ENCODE measurements around the gene ZNF549. TPM values are rescaled to one million over a fixed set of nuclear protein-coding genes. Genes with fewer than 3 reads are reported as not detected.

The ZNF549 gene
- 4.6 and 6.8 TPM in 2 replicates for total RNA-seq

DNA sequence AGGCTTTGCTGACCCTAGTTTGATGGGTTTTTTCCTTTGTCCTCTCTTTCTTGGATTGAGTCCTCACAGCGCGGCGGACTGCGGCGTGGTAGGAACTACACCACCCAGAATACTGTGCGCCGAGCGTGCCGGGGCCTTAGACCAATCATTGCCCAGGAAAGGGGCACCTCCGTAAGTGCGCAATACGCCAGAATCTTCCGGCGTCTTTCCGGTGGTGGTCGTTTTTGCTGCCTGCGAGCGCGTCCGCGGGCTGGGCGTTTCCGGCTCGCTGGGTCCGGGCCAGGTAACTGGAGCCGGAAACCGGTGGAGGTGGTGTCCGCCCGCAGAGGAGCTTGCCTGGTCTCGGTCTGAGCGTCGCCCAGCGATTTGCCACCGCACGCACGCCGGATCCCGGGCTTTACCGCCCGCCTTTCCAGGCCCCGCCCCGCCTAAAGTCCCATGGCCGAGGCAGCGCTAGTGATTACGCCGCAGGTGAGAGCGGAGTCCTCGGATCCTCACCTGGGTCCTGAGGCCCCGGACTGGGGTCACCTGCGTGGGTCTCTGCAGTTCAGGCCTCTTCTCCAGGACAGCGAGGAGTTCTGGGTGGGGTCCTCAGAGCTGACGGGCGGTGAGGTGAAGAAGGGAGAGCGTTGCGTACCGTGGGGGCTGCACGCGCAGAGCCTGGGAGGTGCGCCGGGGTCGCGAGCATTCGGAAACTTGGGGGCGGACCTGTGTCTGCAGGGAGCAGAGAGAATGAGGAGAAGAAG, at the start of gene ZNF549:
TSS of gene ZNF549 (plus strand) at position 221 of the 746 bp plus-strand sequence. CDS start at position 439, 218 bp downstream.

DNA sequence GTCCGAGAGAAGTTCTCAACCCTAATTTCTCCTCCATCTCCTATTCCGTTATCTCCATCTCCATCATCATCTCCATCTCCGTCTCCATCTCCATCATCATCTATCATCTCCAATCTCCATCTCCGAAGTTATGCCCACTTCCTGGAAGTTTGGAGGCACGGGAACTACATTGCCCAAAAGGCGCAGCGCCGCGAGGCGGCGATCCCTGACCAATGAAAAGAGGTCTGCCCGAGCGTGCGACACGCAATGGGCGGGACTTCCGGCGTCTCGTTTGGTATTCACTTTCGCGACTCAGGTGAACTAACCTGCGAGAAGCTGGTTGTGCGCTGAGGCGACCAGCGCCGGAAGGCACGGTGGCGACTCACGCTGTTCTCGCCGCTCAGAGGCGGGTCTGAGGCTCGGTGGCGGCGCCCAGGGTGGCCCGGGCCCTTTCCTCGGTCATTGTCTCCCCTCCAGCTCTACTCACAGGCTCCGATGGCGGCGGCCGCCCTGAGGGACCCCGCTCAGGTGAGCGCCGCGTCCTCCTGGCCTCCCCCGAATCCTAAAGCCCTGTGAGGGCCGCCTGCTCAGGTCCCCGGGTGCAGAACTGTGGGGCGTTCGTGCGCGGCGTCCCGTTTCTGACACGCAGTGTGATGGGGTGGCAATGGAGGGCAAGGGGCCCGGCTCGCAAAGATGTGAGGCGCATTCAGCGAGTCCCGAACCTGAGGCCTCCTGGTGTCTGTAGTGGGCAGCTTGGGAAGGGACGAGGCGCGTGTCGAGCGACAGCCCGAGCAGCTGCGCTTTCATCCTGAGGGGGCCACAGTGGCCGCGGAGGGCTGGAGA, 39.5 kb upstream of the ZNF549 start, which contains the start of gene ZNF419:
TSS of gene ZNF419 (plus strand) at position 274 of the 822 bp plus-strand sequence. CDS start at position 475, 201 bp downstream.

DNA sequence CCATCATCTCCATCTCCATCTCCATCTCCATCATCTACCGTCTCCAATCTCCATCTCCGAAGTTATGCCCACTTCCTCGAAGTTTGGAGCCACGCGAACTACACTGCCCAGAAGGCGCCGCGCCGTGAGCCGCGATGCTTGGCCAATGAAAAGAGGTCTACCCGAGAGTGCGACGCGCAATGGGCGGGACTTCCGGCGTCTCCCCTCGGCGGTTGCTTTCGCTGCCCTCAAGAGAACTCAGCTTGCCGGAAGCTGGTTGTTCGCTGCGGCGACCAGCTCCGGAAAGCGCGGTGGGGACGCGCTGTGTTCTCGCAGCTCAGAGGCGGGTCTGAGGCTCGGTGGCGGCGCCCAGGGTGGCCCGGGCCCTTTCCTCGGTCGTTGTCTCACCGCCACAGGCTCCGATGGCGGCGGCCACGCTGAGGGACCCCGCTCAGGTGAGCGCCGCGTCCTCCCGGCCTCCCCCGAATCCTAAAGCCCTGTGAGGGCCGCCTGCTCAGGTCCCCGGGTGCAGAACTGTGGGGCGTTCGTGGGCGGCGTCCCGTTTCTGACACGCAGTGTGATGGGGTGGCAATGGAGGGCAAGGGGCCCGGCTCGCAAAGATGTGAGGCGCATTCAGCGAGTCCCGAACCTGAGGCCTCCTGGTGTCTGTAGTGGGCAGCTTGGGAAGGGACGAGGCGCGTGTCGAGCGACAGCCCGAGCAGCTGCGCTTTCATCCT, 27.3 kb upstream of the ZNF549 start, which contains the start of gene ZNF773:
TSS of gene ZNF773 (plus strand) at position 259 of the 716 bp plus-strand sequence. CDS start at position 402, 143 bp downstream.

DNA sequence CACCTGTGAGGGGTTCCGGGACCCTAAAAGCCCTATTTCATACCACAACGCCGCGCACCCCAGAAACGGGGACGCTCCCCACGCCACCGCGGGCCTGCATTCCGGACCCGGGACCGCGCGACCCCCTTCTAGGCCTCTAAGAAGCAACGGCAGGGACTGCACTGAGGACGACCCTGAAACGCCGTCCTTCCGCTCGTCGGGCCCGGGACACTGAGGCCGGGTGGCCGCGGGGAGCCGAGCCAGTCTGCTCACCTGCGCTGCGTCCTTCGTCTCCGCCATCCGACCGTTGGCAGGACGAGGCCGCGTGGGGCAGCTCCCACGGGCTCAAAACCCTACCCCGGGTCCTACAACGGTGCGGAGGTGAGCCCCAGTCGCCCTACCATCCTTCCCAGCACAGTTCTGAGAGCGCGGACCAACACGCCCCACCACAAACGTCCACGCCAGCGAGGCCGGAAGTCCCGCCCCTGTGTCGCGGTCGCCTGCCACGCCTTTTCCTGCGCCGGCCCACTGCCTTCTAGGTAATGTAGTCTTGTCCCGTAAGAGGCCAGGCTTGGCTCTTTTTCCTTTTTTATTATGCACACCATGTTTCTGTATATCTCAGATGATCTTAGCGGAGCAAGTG, 32.4 kb downstream of the ZNF549 start, which contains the start of gene ZNF550:
TSS of gene ZNF550 (minus strand) at position 460 of the 622 bp plus-strand sequence. CDS start at position 279, 181 bp downstream.

DNA sequence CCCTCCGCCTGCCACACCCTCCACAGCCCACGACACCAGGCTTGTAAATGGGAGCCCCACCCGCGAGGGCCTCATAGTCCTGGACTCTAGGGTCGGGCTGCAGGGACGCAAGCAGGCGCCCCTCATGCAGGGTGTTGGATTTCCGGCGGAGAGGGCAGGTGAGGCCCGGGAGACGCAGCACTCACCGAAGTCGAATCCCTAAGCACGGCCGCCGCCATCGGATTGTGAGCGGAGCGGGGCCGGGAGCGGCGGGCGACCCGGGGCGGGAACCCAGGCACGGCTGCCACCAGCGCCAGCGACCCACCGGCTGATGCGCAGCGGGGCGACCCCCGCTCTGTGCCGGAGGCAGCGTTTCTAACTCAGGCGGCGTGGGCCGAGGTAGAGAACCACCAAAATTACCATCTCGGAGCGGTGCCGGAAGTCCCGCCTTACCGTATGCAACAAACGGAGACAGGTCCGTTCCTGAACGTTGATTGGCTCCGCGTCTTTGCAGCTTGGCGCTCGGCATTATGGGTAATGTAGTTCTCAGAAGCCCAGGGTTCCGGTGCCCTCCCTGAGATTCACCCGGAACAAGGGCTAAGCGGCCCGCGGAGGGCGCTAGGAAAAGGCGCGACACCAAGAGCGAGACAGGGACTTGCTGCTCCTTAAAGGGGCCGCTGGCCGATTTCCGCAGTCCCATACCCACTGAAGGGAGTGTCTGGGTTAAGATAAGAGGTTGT, 51.5 kb downstream of the ZNF549 start, which contains the start of gene ZNF416:
TSS of gene ZNF416 (minus strand) at position 425 of the 719 bp plus-strand sequence. CDS start at position 218, 207 bp downstream.

DNA sequence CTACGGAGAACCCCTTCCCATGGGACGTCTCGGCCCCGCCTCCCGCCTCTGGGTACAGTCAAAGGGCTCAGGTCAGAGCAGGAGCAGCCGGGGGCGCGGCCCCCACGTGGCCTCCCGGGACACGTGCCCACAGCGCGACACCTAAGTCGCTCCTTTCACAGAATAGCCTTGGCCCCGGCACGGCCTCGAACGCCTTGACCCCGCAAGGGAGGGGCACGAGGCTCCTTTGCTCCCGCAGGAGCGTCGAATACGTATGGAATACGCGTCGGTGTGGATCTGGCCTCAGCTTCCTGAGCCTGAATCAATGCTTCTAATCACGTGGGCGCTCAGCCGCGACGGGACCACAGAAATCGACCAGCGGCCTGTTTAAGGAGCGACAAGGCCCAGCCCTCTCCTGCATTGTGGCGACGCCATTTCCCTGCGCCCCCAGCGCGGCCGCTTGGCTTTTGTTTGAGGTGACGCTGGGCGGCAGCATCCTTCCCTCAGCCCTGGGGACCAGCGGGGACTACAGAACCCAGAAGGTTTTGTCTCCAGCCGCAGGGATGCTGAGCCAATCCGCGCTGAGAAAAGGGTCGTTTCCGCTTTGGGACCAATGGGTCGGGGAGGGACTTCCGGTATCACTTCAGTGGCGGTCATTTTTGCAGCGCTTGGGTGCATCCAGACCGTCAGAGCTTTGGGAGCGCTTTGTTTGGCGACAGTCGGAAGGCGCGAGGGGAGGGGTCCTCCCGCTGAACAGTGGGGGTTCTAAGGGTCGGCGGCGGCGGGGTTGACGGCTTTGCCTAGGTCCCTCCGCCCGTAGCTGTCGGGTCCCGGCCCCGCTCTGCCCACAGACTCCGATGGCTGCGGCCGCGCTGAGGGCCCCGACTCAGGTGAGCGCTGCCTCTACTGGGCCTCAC, 56.6 kb downstream of the ZNF549 start, which contains the start of gene ZIK1:
TSS of gene ZIK1 (plus strand) at position 625 of the 896 bp plus-strand sequence. CDS start at position 837, 212 bp downstream.

DNA sequence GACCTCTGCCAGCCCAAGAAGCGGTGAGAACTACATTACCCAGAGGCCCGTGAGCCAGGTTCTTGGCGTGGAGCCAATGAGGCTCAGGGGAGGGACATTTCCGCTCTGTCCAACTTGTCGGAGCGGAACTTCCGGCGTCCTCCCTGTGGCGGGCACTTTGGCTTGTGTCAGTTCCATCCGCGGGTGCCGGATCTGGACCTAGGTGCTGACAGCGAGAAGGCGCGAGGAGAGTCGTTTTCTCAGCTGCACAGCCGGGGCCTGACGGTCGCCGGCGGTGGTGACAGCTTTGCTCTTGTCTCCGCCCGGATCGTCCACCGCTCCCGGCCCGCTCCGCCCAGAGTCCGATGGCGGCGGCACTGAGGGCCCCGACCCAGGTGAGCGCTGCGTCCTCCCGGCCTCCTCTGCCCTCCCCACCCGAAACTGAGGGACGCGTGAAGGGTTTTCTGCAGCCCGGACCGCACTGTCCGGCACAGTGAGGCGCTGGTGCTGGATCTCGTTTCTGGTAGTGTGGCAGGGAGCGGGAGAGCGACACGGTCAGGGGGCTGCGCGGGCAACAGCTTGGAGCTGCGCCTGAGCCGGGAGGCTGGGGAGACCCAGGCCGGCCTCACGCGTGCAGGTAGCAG, 72.7 kb downstream of the ZNF549 start, which contains the start of gene ZNF530:
TSS of gene ZNF530 (plus strand) at position 125 of the 623 bp plus-strand sequence. CDS start 4,461 bp downstream, outside the sequence.

Other genes starting within 250 kb of the ZNF549 start
- 97.6 and 134 TPM in 2 replicates for gene ZNF460, start 246.9 kb upstream of the ZNF549 start, total RNA-seq
- 10.4 and 11.3 TPM in 2 replicates for gene ZNF543, start 206.9 kb upstream of the ZNF549 start, total RNA-seq
- 8.9 and 10.9 TPM in 2 replicates for gene ZNF304, start 176.1 kb upstream of the ZNF549 start, total RNA-seq
- gene TRAPPC2B, start 163.8 kb upstream of the ZNF549 start, total RNA-seq, result 13.0 and 18.3 TPM in 2 replicates
- 1.3 and 3.1 TPM in 2 replicates for gene ZNF547, start 163.8 kb upstream of the ZNF549 start, total RNA-seq
- gene ZNF548, start 137.5 kb upstream of the ZNF549 start, total RNA-seq, result 16.9 and 26.2 TPM in 2 replicates
- gene ZNF17, start 116.2 kb upstream of the ZNF549 start, total RNA-seq, result 6.8 and 8.0 TPM in 2 replicates
- 15.3 and 20.0 TPM in 2 replicates for gene ZNF749, start 92.0 kb upstream of the ZNF549 start, total RNA-seq
- 0.21 and 0.24 TPM in 2 replicates for gene VN1R1, start 70.2 kb upstream of the ZNF549 start, total RNA-seq
- 13.7 and 14.1 TPM in 2 replicates for gene ZNF772, start 49.8 kb upstream of the ZNF549 start, total RNA-seq
- gene ZNF419, start 39.6 kb upstream of the ZNF549 start, total RNA-seq, result 12.3 and 20.5 TPM in 2 replicates
- gene ZNF773, start 27.4 kb upstream of the ZNF549 start, total RNA-seq, result 16.9 and 17.7 TPM in 2 replicates
- 7.0 and 8.2 TPM in 2 replicates for gene ZNF550, start 32.5 kb downstream of the ZNF549 start, total RNA-seq
- gene ZNF416, start 51.6 kb downstream of the ZNF549 start, total RNA-seq, result 4.3 and 6.0 TPM in 2 replicates
- gene ZIK1, start 56.8 kb downstream of the ZNF549 start, total RNA-seq, result 3.9 and 5.3 TPM in 2 replicates
- gene ZNF530, start 72.5 kb downstream of the ZNF549 start, total RNA-seq, result 2.1 and 3.1 TPM in 2 replicates
- gene ZNF134, start 86.9 kb downstream of the ZNF549 start, total RNA-seq, result 13.7 and 18.8 TPM in 2 replicates
- gene ZNF211, start 105.8 kb downstream of the ZNF549 start, total RNA-seq, result 11.1 and 11.9 TPM in 2 replicates
- gene ZSCAN4, start 141.6 kb downstream of the ZNF549 start, total RNA-seq, result 0.24 TPM in 1 of 2 replicates, not detected in the other
- gene ZNF551, start 154.6 kb downstream of the ZNF549 start, total RNA-seq, result 8.1 and 8.2 TPM in 2 replicates
- 0.64 and 1.4 TPM in 2 replicates for gene ZNF154, start 181.8 kb downstream of the ZNF549 start, total RNA-seq
- gene ZNF671, start 200.3 kb downstream of the ZNF549 start, total RNA-seq, result 4.1 and 4.3 TPM in 2 replicates
- gene ZNF776, start 219.5 kb downstream of the ZNF549 start, total RNA-seq, result 8.7 TPM in 2 replicates
- gene ZNF586, start 242.3 kb downstream of the ZNF549 start, total RNA-seq, result 12.6 and 15.7 TPM in 2 replicates

Measured in tracheal epithelial cell (primary cell).